GM20000 (cell line): ENCODE data around the gene DIRAS1.

Source experiments
- DNase-seq: peaks from one replicate; pipeline ENCODE4 v3.0.0; 2012; ENCODE audit warnings: low spot score
- CTCF ChIP-seq: IDR thresholded peaks from 2 replicates; pipeline ENCODE4 v1.5.1; 2012; ENCODE audit warnings: mild to moderate bottlenecking, control low read depth; ENCODE audit errors: extremely low read depth, missing control alignments

DIRAS1 gene

GRCh38 chr19:2759362-2759761 is 38.2 kb upstream of the DIRAS1 start:
- no peak for TF ChIP-seq CTCF
- DNase-seq, result no peak

- DNase-seq, result no peak
- TF ChIP-seq CTCF, result no peak
These were observed 37.6 kb upstream of the DIRAS1 start for GRCh38 chr19:2758601-2759313.

GRCh38 chr19:2756921-2757881 is 36.0 kb upstream of the DIRAS1 start:
- DNase-seq, result no peak
- no peak for TF ChIP-seq CTCF

- no peak for DNase-seq
- TF ChIP-seq CTCF, result no peak
These were observed 35.3 kb upstream of the DIRAS1 start for GRCh38 chr19:2756477-2756876.

GRCh38 chr19:2755811-2756210 is 34.6 kb upstream of the DIRAS1 start:
- no peak for TF ChIP-seq CTCF
- DNase-seq, result no peak

GRCh38 chr19:2755448-2755705 is 34.2 kb upstream of the DIRAS1 start:
- DNase-seq, result no peak
- no peak for TF ChIP-seq CTCF
